ENCODE results near the gene ZSWIM4. TPM values are rescaled to one million over a fixed set of nuclear protein-coding genes. Genes with fewer than 3 reads are reported as not detected.
A peak's percentile ranks its signal among the peaks of the same experiment; 100 is the strongest.

ZSWIM4 gene
- total RNA-seq, 1 experiment from 2014 or later = 11.5 TPM

DNA sequence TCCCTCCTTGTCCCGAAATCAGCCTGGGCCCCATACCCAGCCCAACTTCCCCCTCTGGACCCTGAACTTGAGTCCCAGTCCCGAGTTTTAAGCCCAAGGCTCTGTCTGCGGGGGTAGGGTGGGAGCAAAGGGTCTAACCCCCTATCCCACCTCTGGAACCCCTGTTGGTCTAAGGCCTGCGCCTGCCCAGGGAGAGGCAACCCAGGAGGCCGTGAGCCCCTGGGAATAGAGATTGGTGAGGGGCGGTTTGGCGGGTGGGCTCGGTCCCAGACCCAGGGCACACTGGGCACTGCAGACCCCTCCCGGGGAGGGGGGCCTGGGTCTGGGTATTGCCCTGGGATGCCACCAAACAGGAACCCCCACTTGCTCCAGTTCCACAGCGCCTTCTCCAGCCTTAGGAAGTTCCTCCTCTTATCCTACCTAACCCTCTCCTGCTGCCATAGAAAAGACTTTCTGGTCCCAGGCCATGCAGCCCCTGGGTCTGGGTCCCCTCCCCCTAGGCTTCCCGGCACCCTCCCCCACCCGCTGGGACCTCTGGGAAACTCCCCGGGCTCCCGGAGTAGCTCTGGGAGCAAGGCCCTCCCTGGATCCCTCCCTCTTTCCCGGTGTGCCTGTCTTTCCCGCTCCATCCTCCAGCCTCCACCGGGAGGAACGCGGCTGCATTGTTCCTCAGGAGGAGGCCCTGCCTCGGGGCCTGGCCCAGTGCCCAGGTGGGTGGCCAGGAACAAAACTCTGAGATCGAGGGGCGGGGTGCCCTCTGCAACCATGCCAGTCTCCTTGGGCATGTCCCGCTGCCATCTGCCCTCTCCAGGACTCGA is 48.1 kb downstream of the ZSWIM4 start:
- CTCF ChIA-PET = interaction anchor here (1.5 kb wide), 1 partner anchor 19 kb away, joined by 4 read pairs; no protein-coding TSS in a partner anchor
- BruUV-seq (replicated peaks) = no TSS peak
- Mint-ChIP-seq H3K27me3 (ENCODE audit: unreplicated experiment) (no peaks in the 10 kb centered on the region), H3K36me3 (ENCODE audit: insufficient read depth, unreplicated experiment) (peaks cover 91% of the 10 kb centered on the region), H3K4me1 (ENCODE audit: low read depth, unreplicated experiment) (peaks cover 21% of the 10 kb centered on the region), H3K9me3 (ENCODE audit: low read depth, unreplicated experiment) (no peaks in the 10 kb centered on the region), H3K27ac (ENCODE audit: unreplicated experiment) (peak overlapping the region; percentile 98), H3K4me3 (ENCODE audit: low read depth, unreplicated experiment) (peak overlapping the region; percentile 86)
- intact Hi-C loops (cut with micrococcal nuclease; ENCODE audit: unreplicated experiment) = no loop called here
- peak; percentile 80 for DNase-seq
- TF ChIP-seq, protein P1, sequence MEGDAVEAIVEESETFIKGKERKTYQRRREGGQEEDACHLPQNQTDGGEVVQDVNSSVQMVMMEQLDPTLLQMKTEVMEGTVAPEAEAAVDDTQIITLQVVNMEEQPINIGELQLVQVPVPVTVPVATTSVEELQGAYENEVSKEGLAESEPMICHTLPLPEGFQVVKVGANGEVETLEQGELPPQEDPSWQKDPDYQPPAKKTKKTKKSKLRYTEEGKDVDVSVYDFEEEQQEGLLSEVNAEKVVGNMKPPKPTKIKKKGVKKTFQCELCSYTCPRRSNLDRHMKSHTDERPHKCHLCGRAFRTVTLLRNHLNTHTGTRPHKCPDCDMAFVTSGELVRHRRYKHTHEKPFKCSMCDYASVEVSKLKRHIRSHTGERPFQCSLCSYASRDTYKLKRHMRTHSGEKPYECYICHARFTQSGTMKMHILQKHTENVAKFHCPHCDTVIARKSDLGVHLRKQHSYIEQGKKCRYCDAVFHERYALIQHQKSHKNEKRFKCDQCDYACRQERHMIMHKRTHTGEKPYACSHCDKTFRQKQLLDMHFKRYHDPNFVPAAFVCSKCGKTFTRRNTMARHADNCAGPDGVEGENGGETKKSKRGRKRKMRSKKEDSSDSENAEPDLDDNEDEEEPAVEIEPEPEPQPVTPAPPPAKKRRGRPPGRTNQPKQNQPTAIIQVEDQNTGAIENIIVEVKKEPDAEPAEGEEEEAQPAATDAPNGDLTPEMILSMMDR (IDR thresholded peaks at IDR 0.05; ENCODE audit: unreplicated experiment) = no peak

DNA sequence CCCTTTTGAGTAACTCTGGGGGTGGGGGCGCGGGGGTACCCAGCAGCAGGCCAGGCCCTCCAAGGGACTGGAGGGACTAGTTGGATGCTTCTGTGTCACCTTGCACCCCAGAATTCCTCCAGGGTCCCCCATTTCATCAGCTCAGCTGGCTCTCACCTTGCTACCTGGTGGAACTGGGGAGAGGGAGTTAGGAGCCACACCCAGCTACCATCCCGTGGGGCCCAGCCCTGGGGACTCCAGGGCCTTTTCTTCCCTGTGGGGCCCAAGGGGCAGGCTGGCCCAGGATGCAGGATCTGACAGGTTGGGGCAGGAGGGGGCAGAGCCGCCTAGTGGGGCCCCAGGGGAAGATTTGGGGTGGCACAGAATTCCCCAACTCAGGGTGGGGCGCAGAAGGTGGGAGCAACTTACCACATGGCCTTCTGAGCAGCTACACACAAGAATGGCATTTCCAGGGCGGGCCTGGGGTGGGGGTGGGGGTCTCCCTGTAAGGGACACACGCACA is 48.9 kb downstream of the ZSWIM4 start:
- no TSS peak for BruUV-seq (replicated peaks)
- no peaks in the 10 kb centered on the region for H3K27me3 Mint-ChIP-seq (ENCODE audit: unreplicated experiment)
- peaks cover 90% of the 10 kb centered on the region for H3K36me3 Mint-ChIP-seq (ENCODE audit: insufficient read depth, unreplicated experiment)
- TF ChIP-seq, protein P1 (IDR thresholded peaks at IDR 0.05; ENCODE audit: unreplicated experiment) = no peak
- no peaks in the 10 kb centered on the region for H3K9me3 Mint-ChIP-seq (ENCODE audit: low read depth, unreplicated experiment)
- H3K27ac Mint-ChIP-seq (ENCODE audit: unreplicated experiment) = peak overlapping the region; percentile 98
- intact Hi-C loops (cut with micrococcal nuclease; ENCODE audit: unreplicated experiment) = no loop called here
- peak overlapping the region; percentile 86 for H3K4me3 Mint-ChIP-seq (ENCODE audit: low read depth, unreplicated experiment)
- DNase-seq = peak; percentile 68
- CTCF ChIA-PET = interaction anchor here (0.6 to 1.5 kb wide), 3 partner anchors 14 to 278 kb away, joined by 3 to 4 read pairs (median 4); no protein-coding TSS in a partner anchor
- peaks cover 30% of the 10 kb centered on the region for H3K4me1 Mint-ChIP-seq (ENCODE audit: low read depth, unreplicated experiment)

- H3K36me3 Mint-ChIP-seq (ENCODE audit: insufficient read depth, unreplicated experiment) = peaks cover 87% of the 10 kb centered on the region
- intact Hi-C loops (cut with micrococcal nuclease; ENCODE audit: unreplicated experiment) = no loop called here
- TF ChIP-seq, protein P1 (IDR thresholded peaks at IDR 0.05; ENCODE audit: unreplicated experiment) = no peak
- no TSS peak for BruUV-seq (replicated peaks)
- peaks cover 31% of the 10 kb centered on the region for H3K4me1 Mint-ChIP-seq (ENCODE audit: low read depth, unreplicated experiment)
- H3K4me3 Mint-ChIP-seq (ENCODE audit: low read depth, unreplicated experiment) = peak overlapping the region; percentile 60
- peak overlapping the region; percentile 98 for H3K27ac Mint-ChIP-seq (ENCODE audit: unreplicated experiment)
- CTCF ChIA-PET = interaction anchor here (0.6 to 1.9 kb wide), 5 partner anchors 12 to 716 kb away, joined by 3 to 13 read pairs (median 5); partner anchors contain the start of gene C19orf53
- peak; percentile 96 for DNase-seq
- H3K9me3 Mint-ChIP-seq (ENCODE audit: low read depth, unreplicated experiment) = no peaks in the 10 kb centered on the region
- H3K27me3 Mint-ChIP-seq (ENCODE audit: unreplicated experiment) = no peaks in the 10 kb centered on the region
Measured at GRCh38 chr19:13846557-13847406, 51.5 kb downstream of the ZSWIM4 start.

Measured in Calu3 (cell line).